Astrocyte of the cerebellum (primary cell): ENCODE measurements around the gene GDE1.

Experiments
- DNase-seq: peaks from one replicate; pipeline ENCODE4 v3.0.0-alpha.2; 2011; ENCODE audit warnings: low read depth
- H3K4me3 ChIP-seq: 2 replicates; pipeline ENCODE4 v1.5.1; 2011; ENCODE audit warnings: mild to moderate bottlenecking, low read depth, low read length, moderate library complexity
- CTCF ChIP-seq: IDR thresholded peaks from 2 replicates; pipeline ENCODE4 v1.5.1; 2012; ENCODE audit warnings: low read length, low read depth, moderate library complexity, mild to moderate bottlenecking; ENCODE audit errors: missing control alignments
- in situ Hi-C: cut with HindIII; loops from 2 replicates; pipeline ENCODE4 v1.10.0; 2017; ENCODE audit warnings: low sequenced_read_pairs

The GDE1 gene

GRCh38 chr16:19523559-19524355, 1.9 kb upstream of the GDE1 start, which contains the start of gene CCP110:
CCP110 (plus strand) TSS chr16:19523942; CDS start chr16:19527882, 3,940 bp downstream.
- in situ Hi-C loops: no loop called here
- H3K4me3 ChIP-seq: peak within 1 kb of the TSS; percentile 92
- no peak for TF ChIP-seq CTCF
- DNase-seq: peak; percentile 92

DNA sequence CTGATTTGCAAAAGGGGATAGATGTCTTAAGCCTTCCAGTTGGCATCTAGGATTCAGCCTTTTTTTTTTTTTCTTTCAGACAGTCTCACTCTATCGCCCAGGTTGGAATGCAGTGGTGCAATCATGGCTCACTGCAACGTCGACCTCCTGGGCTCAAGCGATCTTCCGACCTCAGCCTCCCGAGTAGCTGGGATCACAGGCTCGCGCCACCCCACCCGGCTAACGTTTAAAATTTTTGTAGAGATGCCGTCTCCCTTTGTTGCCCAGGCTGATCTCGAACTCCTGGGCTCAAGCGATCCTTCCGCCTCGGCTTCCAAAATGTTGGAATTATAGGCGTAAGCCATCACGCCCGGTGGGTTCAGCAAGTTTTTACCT, 1.3 kb upstream of the GDE1 start:
- in situ Hi-C loops: no loop called here
- no peak for TF ChIP-seq CTCF
- no peak for DNase-seq
- H3K4me3 ChIP-seq: no peak overlapping the region

DNA sequence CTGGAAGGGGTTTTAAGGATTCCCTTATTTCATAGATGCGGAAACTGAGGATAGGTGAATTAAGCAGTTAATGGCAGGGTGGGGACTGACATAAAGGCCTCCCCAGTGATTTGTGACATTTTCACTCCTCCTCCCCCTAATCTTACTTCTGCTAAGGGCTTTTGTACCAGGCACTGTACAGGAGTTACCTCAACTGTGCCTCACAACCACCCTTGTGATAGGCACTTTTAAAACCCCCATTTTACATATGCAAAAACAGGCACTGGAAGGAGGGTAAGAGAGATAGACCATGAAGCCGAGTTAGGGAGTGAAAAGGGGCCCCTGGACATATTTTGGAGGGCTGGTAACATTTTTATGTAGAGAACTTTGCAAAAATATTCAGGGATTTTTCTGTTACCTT, 862 bp upstream of the GDE1 start:
- in situ Hi-C loops: no loop called here
- no peak for DNase-seq
- TF ChIP-seq CTCF: no peak
- no peak overlapping the region for H3K4me3 ChIP-seq

DNA sequence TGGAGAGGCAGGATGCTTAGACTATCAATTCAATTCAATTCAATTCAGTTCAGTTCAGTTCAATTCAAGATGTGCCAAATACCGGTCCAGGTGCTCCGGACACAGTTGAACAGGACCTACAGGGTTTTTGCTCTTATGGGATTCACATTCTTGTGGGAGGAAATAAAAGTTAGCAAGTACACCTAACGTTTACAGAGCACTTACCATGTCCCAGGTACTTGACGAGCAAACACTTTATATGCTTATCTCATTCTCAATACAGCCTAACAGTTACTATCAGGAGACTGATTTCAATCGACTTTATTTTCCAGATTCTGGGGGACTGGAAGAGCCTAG, 467 bp upstream of the GDE1 start:
- no peak for TF ChIP-seq CTCF
- H3K4me3 ChIP-seq: peak overlapping the region; percentile 73
- in situ Hi-C loops: no loop called here
- DNase-seq: no peak

DNA sequence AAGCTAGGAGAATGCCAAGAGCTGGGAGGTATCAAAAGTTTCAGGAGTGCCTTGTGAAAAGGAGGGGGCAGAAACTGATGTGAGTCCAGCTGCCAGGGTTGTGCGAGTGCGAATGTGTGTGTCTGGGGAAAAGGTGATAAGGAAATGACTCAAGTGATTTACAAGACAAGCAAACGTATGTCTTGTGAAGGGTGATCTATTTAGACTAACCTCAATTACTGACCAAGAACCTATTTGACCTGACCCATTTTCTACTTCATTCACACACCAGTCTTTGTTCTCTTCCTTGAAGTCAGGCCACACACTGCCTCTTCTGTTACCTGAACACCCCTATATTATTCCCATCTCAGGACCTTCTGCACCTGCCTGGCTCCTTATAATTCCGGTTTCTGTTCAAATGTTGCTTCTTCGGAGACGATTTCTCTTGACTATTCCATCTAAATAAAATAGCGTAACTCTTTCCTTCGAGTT, 1.0 kb downstream of the GDE1 start:
- in situ Hi-C loops: no loop called here
- no peak for TF ChIP-seq CTCF
- DNase-seq: no peak
- H3K4me3 ChIP-seq: peak overlapping the region; percentile 73

DNA sequence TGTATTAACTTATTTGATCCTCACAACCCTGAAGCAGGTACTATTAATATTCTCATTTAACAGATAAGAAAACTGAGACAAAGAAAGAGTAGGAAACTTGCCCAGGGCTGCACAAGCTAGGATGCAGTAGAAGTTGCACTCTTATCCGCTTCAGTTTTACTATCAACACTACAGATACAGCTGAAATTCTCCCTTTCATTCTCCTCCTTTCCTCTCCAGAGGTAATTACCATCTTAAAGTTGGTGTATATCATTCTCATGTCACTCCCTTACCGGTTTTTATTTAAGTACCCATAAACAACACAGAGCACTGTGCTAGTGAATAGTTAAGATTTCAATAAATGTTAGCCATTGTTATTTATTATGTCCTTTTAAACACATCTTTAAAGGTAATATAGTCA, 3.5 kb downstream of the GDE1 start:
- no peak overlapping the region for H3K4me3 ChIP-seq
- in situ Hi-C loops: loop anchor here (10.0 kb wide), 1 partner anchor 354 kb away; the partner anchor contains the start of gene SYT17
- TF ChIP-seq CTCF: no peak
- no peak for DNase-seq
